RWPE2 (cell line): ENCODE results near the gene GTF3C1.

ENCODE experiments used
- ATAC-seq: fragments of 200-7000 bp; cut with Tn5 transposase; 3 replicates; pipeline ENCODE4 v1.9.1; 2021; ENCODE audit warnings: low read depth
- DNase-seq: peaks from one replicate; pipeline ENCODE4 v3.0.0-alpha.2; 2020; ENCODE audit warnings: low spot score
- H3K27ac ChIP-seq: fragments of 450-650 bp; 2 replicates; pipeline ENCODE4 v1.5.1; 2017; ENCODE audit warnings: mild to moderate bottlenecking; ENCODE audit not compliant: poor library complexity, severe bottlenecking
- H3K27me3 ChIP-seq: fragments of 250-450 bp; sonication (Bioruptor Pico); 2 replicates; pipeline ENCODE4 v1.5.1; 2021; ENCODE audit warnings: mild to moderate bottlenecking, moderate library complexity; ENCODE audit not compliant: insufficient read depth, poor library complexity, severe bottlenecking
- H3K36me3 ChIP-seq: fragments of 250-450 bp; sonication (Bioruptor Pico); 2 replicates; pipeline ENCODE4 v1.5.1; 2020; ENCODE audit warnings: low read depth, mild to moderate bottlenecking, moderate library complexity
- H3K4me1 ChIP-seq: fragments of 250-450 bp; sonication (Bioruptor Pico); 2 replicates; pipeline ENCODE4 v1.5.1; 2021; ENCODE audit warnings: mild to moderate bottlenecking, moderate library complexity; ENCODE audit not compliant: insufficient read depth, poor library complexity, severe bottlenecking
- H3K4me3 ChIP-seq: fragments of 250-450 bp; sonication (Bioruptor Pico); 2 replicates; pipeline ENCODE4 v1.5.1; 2021; ENCODE audit warnings: mild to moderate bottlenecking, moderate library complexity; ENCODE audit not compliant: severe bottlenecking
- H3K9me3 ChIP-seq: fragments of 250-450 bp; sonication (Bioruptor Pico); 2 replicates; pipeline ENCODE4 v1.5.1; 2021; ENCODE audit warnings: mild to moderate bottlenecking, moderate library complexity; ENCODE audit not compliant: severe bottlenecking
- TF ChIP-seq, protein P1 (sequence below): fragments of 450-650 bp; IDR thresholded peaks from one replicate; pipeline ENCODE4 v1.5.1; 2017; ENCODE audit warnings: mild to moderate bottlenecking, moderate library complexity; ENCODE audit not compliant: poor library complexity, severe bottlenecking

The GTF3C1 gene

DNA sequence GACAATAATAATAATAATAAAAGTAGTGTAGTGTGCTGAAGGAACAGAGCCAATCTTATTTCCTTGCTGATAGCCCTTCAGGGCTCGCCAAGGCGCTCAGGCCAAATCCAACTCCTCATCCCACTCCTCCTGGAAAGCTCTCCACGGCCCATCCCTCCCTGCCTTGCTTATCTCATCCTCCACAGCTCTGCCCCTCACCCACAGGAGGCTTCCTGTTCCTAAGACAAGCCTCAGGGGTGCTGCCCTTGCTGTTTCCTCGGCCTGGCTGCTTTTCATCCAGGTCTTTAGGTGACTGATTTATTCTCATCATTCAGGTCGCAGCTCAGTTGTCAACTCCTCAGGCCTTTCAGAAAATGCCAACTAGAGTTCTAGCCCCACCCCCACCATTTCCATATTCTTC, 11.2 kb downstream of the GTF3C1 start:
- TF ChIP-seq, protein P1, sequence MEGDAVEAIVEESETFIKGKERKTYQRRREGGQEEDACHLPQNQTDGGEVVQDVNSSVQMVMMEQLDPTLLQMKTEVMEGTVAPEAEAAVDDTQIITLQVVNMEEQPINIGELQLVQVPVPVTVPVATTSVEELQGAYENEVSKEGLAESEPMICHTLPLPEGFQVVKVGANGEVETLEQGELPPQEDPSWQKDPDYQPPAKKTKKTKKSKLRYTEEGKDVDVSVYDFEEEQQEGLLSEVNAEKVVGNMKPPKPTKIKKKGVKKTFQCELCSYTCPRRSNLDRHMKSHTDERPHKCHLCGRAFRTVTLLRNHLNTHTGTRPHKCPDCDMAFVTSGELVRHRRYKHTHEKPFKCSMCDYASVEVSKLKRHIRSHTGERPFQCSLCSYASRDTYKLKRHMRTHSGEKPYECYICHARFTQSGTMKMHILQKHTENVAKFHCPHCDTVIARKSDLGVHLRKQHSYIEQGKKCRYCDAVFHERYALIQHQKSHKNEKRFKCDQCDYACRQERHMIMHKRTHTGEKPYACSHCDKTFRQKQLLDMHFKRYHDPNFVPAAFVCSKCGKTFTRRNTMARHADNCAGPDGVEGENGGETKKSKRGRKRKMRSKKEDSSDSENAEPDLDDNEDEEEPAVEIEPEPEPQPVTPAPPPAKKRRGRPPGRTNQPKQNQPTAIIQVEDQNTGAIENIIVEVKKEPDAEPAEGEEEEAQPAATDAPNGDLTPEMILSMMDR = no peak
- H3K9me3 ChIP-seq = no peaks in the 10 kb centered on the region
- H3K27me3 ChIP-seq = no peaks in the 10 kb centered on the region
- no peak overlapping the region for H3K27ac ChIP-seq
- no peaks in the 10 kb centered on the region for H3K4me1 ChIP-seq
- no peak overlapping the region for H3K4me3 ChIP-seq
- DNase-seq (no peak), ATAC-seq (no peak)
- H3K36me3 ChIP-seq = peaks cover 98% of the 10 kb centered on the region

DNA sequence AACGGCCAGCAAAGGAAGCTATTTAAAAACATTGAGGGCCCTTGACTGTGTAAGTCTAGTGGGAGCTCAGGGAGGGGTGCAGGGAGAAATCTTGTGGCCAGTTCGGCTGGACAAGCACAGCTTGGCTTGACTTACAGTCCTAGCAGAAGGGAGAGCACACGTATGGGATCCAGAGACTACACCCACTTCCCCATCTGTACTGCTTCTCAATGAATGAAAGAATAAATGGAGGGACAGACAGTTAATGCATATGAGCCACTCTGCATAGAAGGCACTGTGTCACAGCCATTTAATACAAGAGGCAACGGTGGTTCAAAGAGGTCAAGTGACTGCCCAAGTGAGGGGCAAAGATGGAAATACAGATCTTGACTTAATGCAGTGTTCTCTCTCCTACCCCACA, 15.5 kb downstream of the GTF3C1 start:
- Histone ChIP-seq H3K36me3 (peaks cover 90% of the 10 kb centered on the region), H3K4me3 (no peak overlapping the region), H3K9me3 (no peaks in the 10 kb centered on the region), H3K27me3 (no peaks in the 10 kb centered on the region), H3K27ac (no peak overlapping the region), H3K4me1 (no peaks in the 10 kb centered on the region)
- TF ChIP-seq, protein P1 = no peak
- no peak for ATAC-seq
- DNase-seq = no peak

DNA sequence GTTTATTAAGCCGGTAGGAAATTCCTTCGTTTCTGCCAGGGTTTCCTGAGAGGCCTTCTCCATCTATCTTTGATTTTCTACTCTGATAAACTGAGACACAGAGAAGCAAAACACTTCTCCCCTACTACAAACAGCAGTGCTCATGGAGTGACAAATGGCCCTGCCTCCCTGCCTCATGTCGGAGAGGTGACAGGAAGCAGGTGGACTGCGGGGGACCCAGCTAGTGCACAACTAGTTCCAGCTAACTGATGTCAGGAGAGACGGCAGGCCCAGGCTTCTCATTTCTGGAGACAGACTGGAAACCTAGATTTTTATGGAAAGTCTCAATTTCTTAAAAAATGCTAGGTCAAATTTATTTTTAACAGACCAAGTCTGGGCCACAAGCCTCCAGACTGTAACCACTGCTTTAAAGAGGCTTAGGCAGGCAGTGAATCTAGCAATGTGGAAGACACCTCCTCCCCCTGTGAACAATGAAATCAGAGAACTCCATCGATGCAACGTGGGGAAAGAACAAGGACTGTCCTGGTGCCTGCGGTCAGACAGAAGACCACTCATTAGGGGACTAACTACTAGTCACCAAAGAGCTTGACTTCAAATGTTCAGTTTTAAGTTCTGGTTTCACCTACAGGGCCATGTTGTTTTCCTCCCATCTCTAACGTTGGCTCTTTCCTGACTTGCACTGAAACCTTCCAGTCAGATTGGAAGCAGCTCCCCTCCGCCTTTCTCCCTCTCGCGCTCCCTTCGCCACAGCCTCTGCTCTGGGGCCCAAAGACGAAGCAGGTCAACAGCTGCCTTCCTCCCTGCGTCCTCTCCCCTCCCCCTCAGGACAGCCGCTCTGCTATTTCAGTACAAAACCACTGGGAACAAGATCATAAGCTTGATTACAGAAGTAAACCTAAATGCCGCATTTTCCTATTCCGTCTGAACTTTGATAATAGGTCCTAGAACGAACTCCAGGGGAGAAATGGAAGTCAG, 17.6 kb downstream of the GTF3C1 start:
- H3K36me3 ChIP-seq = peaks cover 90% of the 10 kb centered on the region
- H3K27me3 ChIP-seq = no peaks in the 10 kb centered on the region
- TF ChIP-seq, protein P1 = no peak
- H3K4me1 ChIP-seq = no peaks in the 10 kb centered on the region
- ATAC-seq = no peak
- no peak overlapping the region for H3K27ac ChIP-seq
- H3K9me3 ChIP-seq = no peaks in the 10 kb centered on the region
- DNase-seq = no peak
- no peak overlapping the region for H3K4me3 ChIP-seq

DNA sequence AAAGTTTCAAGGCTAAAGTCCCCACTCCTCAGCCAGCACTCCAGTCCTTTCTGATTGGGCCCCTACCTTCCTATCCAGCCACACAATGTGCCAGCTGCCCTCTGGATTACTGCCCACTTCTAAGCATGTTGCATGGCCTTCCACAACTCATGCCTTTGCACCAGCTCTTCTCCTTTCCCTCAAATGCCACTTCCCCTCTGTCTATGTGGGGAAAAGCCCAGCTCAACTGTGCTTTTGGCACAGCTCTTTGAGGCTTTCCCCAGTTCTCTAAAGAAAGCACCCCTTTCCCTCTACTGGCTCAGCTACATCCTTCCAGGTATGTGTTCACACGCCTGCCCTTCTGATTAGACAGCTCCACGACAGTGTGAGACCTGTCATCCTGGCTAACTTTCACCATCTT, 18.5 kb downstream of the GTF3C1 start:
- H3K4me3 ChIP-seq = no peak overlapping the region
- TF ChIP-seq, protein P1 = no peak

DNA sequence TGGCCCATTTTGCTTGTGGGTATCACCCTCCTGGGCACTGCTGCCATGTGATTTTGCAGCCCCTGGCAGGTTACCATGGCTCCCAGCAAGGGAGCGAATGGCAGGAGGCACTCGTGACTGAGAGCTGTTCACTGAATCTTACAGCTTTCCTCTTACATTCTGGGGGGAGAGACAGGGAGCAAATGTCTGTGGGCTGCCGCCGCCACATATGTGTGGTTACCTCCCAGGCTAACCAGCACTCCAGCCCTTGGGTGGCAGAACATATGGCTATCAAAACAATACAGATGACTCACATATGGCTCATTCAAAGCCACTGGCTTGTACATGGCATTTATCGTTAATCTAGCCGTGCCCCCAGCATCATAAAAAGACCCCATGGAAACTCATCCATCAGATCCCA, 19.8 kb downstream of the GTF3C1 start:
- Histone ChIP-seq H3K4me3 (no peak overlapping the region), H3K36me3 (peaks cover 90% of the 10 kb centered on the region), H3K4me1 (no peaks in the 10 kb centered on the region), H3K27me3 (no peaks in the 10 kb centered on the region), H3K9me3 (no peaks in the 10 kb centered on the region), H3K27ac (no peak overlapping the region)
- TF ChIP-seq, protein P1 = no peak
- DNase-seq = no peak
- ATAC-seq = no peak

More for the DNA sequence above, 18.5 kb downstream of the GTF3C1 start:
- H3K4me1 ChIP-seq = no peaks in the 10 kb centered on the region
- DNase-seq = no peak
- ATAC-seq = no peak
- no peaks in the 10 kb centered on the region for H3K27me3 ChIP-seq
- peaks cover 90% of the 10 kb centered on the region for H3K36me3 ChIP-seq
- no peak overlapping the region for H3K27ac ChIP-seq
- H3K9me3 ChIP-seq = no peaks in the 10 kb centered on the region
